IMR-90 (cell line): ENCODE data around the gene DNAH6. TPM values are rescaled to one million over a fixed set of nuclear protein-coding genes. Genes with fewer than 3 reads are reported as not detected.
A peak's percentile ranks its signal among the peaks of the same experiment; 100 is the strongest.

Experiments
- ATAC-seq: fragments of 200-7000 bp; cut with Tn5 transposase; 2 replicates; pipeline ENCODE4 v1.9.1; 2020; ENCODE audit warnings: low read depth, mild to moderate bottlenecking, moderate library complexity
- BruUV-seq: library from RNA; stranded (reverse); fragments of 400-500 nt; replicated peaks from 2 replicates; lab custom pipeline; 2021; lab: Mats Ljungman, UMichigan
- CTCF ChIA-PET: fragments of 300-600 bp; formaldehyde crosslinking; extraction: SDS; loops from one replicate; lab custom pipeline; 2021; ENCODE audit warnings: antibody characterized with exemption; lab: Yijun Ruan, JAX
- POLR2A ChIA-PET: fragments of 300-600 bp; sonication (Branson Sonifier 250); formaldehyde crosslinking; loops from one replicate; lab custom pipeline; 2022; ENCODE audit warnings: antibody characterized with exemption; ENCODE audit not compliant: unreplicated experiment; lab: Charles Lee
- DNase-seq: peaks from one replicate; pipeline ENCODE4 v3.0.0; 2013
- H2AFZ ChIP-seq: replicated peaks from 2 replicates; pipeline ENCODE3; 2013; ENCODE audit warnings: low read length, mild to moderate bottlenecking; ENCODE audit not compliant: poor library complexity
- H2AK5ac ChIP-seq: 2 replicates; pipeline ENCODE4 v1.6.1; 2013; ENCODE audit warnings: low read depth, low read length, inconsistent platforms
- H2AK9ac ChIP-seq: replicated peaks from 2 replicates; pipeline ENCODE3; 2013; ENCODE audit warnings: mild to moderate bottlenecking, low read depth, low read length, moderate library complexity; ENCODE audit not compliant: poor library complexity
- H2BK120ac ChIP-seq: 2 replicates; pipeline ENCODE4 v1.6.1; 2013; ENCODE audit warnings: low read depth, low read length, inconsistent platforms
- H2BK15ac ChIP-seq: 3 replicates; pipeline ENCODE4 v1.6.1; 2013; ENCODE audit warnings: low read depth, low read length, inconsistent platforms
- H2BK20ac ChIP-seq: 2 replicates; pipeline ENCODE4 v1.6.1; 2013; ENCODE audit warnings: low read depth, mild to moderate bottlenecking, inconsistent platforms, low read length, moderate library complexity
- H2BK5ac ChIP-seq: 2 replicates; pipeline ENCODE4 v1.6.1; 2013; ENCODE audit warnings: mild to moderate bottlenecking, low read depth, low read length, inconsistent platforms; ENCODE audit not compliant: poor library complexity, severe bottlenecking
- H3K14ac ChIP-seq: replicated peaks from 2 replicates; pipeline ENCODE4 v1.6.1; 2013; ENCODE audit warnings: low read depth, low read length, inconsistent platforms
- H3K18ac ChIP-seq: 2 replicates; pipeline ENCODE4 v1.6.1; 2013; ENCODE audit warnings: low read depth, low read length, control low read depth
- H3K23ac ChIP-seq: 2 replicates; pipeline ENCODE4 v1.6.1; 2013; ENCODE audit warnings: low read depth, low read length, inconsistent platforms
- H3K27ac ChIP-seq: 2 replicates; pipeline ENCODE4 v1.5.1; 2013; ENCODE audit warnings: mild to moderate bottlenecking, control low read depth, low read length; ENCODE audit not compliant: insufficient read depth
- H3K27me3 ChIP-seq: 2 replicates; pipeline ENCODE4 v1.6.1; 2013; ENCODE audit warnings: low read length; ENCODE audit not compliant: control insufficient read depth, insufficient read depth
- H3K36me3 ChIP-seq: 2 replicates; pipeline ENCODE4 v1.6.1; 2013; ENCODE audit warnings: low read length, mixed read lengths; ENCODE audit not compliant: control insufficient read depth, insufficient read depth
- H3K4ac ChIP-seq: 2 replicates; pipeline ENCODE4 v1.6.1; 2013; ENCODE audit warnings: low read depth, low read length, inconsistent platforms
- H3K4me1 ChIP-seq: 2 replicates; pipeline ENCODE4 v1.6.1; 2013; ENCODE audit warnings: low read length, mixed read lengths; ENCODE audit not compliant: control insufficient read depth, insufficient read depth
- H3K4me2 ChIP-seq: 2 replicates; pipeline ENCODE4 v1.6.1; 2013; ENCODE audit warnings: low read depth, mild to moderate bottlenecking, control low read depth, low read length, moderate library complexity
- H3K4me3 ChIP-seq: 2 replicates; pipeline ENCODE4 v1.5.1; 2013; ENCODE audit warnings: low read depth, mild to moderate bottlenecking, control low read depth, low read length, moderate library complexity; ENCODE audit not compliant: insufficient read depth
- H3K56ac ChIP-seq: 2 replicates; pipeline ENCODE4 v1.6.1; 2013; ENCODE audit warnings: low read length, inconsistent platforms; ENCODE audit not compliant: insufficient read depth; ENCODE audit errors: extremely low read depth
- H3K79me1 ChIP-seq, 2 experiments: 2 replicates each; pipeline ENCODE4 v1.6.1; 2013; ENCODE audit warnings: low read length in 2 of 2, inconsistent platforms in 1 of 2, low read depth in 1 of 2
- H3K9ac ChIP-seq: 2 replicates; pipeline ENCODE4 v1.6.1; 2013; ENCODE audit warnings: low read depth, low read length, control low read depth
- H3K9me1 ChIP-seq: 2 replicates; pipeline ENCODE4 v1.6.1; 2013; ENCODE audit warnings: low read length, inconsistent platforms; ENCODE audit not compliant: insufficient read depth
- H3K9me3 ChIP-seq: 2 replicates; pipeline ENCODE4 v1.6.1; 2013; ENCODE audit warnings: low read length; ENCODE audit not compliant: control insufficient read depth, insufficient read depth
- H4K20me1 ChIP-seq: 2 replicates; pipeline ENCODE4 v1.6.1; 2013; ENCODE audit warnings: low read length, inconsistent platforms; ENCODE audit not compliant: insufficient read depth
- H4K5ac ChIP-seq: 2 replicates; pipeline ENCODE4 v1.6.1; 2013; ENCODE audit warnings: mild to moderate bottlenecking, low read depth, low read length, control low read depth
- H4K8ac ChIP-seq, 2 experiments: 2 replicates each; pipeline ENCODE4 v1.6.1; 2013; ENCODE audit warnings: low read depth in 2 of 2, low read length in 2 of 2, control low read depth in 1 of 2, inconsistent platforms in 1 of 2
- H4K91ac ChIP-seq: 2 replicates; pipeline ENCODE4 v1.6.1; 2013; ENCODE audit warnings: low read depth, low read length, inconsistent platforms; ENCODE audit not compliant: insufficient read depth
- CEBPB ChIP-seq: IDR thresholded peaks from 2 replicates; pipeline ENCODE4 v1.6.1; 2012; ENCODE audit warnings: low read depth, low read length, improper control_type of control experiment
- MXI1 ChIP-seq: IDR thresholded peaks from 2 replicates; pipeline ENCODE4 v1.6.1; 2012; ENCODE audit warnings: low read depth, mild to moderate bottlenecking, low read length, moderate library complexity, borderline replicate concordance
- NFE2L2 ChIP-seq: fragments of 150-350 bp; IDR thresholded peaks from 2 replicates; pipeline ENCODE4 v1.6.1; 2016; ENCODE audit warnings: low read depth, mild to moderate bottlenecking, low read length
- POLR2A ChIP-seq: IDR thresholded peaks from 2 replicates; pipeline ENCODE4 v1.6.1; 2012; ENCODE audit warnings: mild to moderate bottlenecking, low read depth, low read length
- RAD21 ChIP-seq: IDR thresholded peaks from 2 replicates; pipeline ENCODE4 v1.6.1; 2012; ENCODE audit warnings: low read length, improper control_type of control experiment
- RCOR1 ChIP-seq: IDR thresholded peaks from 2 replicates; pipeline ENCODE4 v1.6.1; 2012; ENCODE audit warnings: mild to moderate bottlenecking, low read length, improper control_type of control experiment; ENCODE audit not compliant: insufficient replicate concordance
- RFX5 ChIP-seq: IDR thresholded peaks from 2 replicates; pipeline ENCODE4 v1.8.0; 2012; ENCODE audit warnings: low read depth, mild to moderate bottlenecking, low read length, moderate library complexity
- WGBS, 2 experiments: methylation state at CpG; one replicate each; pipeline versions ENCODE4 v1.1.5 to v1.1.7; 2013; ENCODE audit warnings: missing lambda C conversion rate in 2 of 2; ENCODE audit not compliant: insufficient read length in 1 of 2; ENCODE audit errors: extremely low coverage in 2 of 2; 5-methylcytosine and 5-hydroxymethylcytosine counted together
- dilution Hi-C: fragments of 300-500 bp; cut with HindIII; formaldehyde crosslinking; loops from one replicate; pipeline ENCODE4 v1.14.3; 2018; ENCODE audit warnings: low sequenced_read_pairs; ENCODE audit not compliant: unreplicated experiment
- in situ Hi-C: fragments of 300-500 bp; cut with MboI; formaldehyde crosslinking; loops from 3 replicates; pipeline ENCODE4 v1.14.3; 2019; ENCODE audit warnings: low sequenced_read_pairs, inconsistent platforms, mixed read lengths
- intact Hi-C: fragments of 100-400 bp; cut with micrococcal nuclease; formaldehyde crosslinking; loops from 2 replicates; pipeline ENCODE4 v1.10.0; 2022
- polyA plus RNA-seq, 3 experiments: library from polyadenylated mRNA; depleted of rRNA; stranded (reverse); fragments of >200 nt; gene quantifications; 2 replicates each; pipeline ENCODE4 v1.2.3, GENCODE V29; 2012; ENCODE audit warnings: low replicate concordance in 1 of 3
- total RNA-seq: library from RNA; depleted of rRNA; stranded (reverse); fragments of >200 nt; gene quantifications from 2 replicates; pipeline ENCODE4 v1.2.3, GENCODE V29; 2012
- TF ChIP-seq, protein P1 (sequence below): fragments of 150-350 bp; IDR thresholded peaks from 2 replicates; pipeline ENCODE4 v1.6.1; 2016; ENCODE audit warnings: low read depth, mild to moderate bottlenecking, low read length, moderate library complexity, borderline replicate concordance
- TF ChIP-seq, protein P2 (sequence below): fragments of 150-350 bp; IDR thresholded peaks from 2 replicates; pipeline ENCODE4 v1.6.1; 2017; ENCODE audit warnings: mild to moderate bottlenecking, antibody characterized with exemption, low read length, low read depth

Gene DNAH6
- total and polyA plus RNA-seq, 2 of the 4 experiments (the other 2 are of a cell fraction) = under 0.01 to 0.07 TPM

DNA sequence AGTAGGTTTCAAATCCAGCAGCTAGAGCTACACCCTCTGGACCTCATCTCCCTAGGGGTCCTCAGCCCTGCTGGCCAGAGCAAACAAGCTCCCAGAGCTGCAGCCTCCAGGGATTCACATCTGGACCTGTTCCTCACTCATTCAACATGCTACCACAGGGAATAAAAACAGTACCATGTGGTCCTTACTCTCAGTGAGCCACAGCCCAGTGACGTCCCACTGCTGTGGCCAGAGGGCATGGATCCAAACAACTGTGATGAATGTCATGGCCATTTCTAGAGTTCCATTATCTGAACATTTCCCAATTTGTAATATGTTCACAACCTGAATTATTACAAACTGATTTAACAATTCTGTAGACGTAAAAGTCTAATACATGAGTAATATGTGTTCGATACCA is 186.6 kb downstream of the DNAH6 start:
- Histone ChIP-seq H3K9me1 (no peaks in the 10 kb centered on the region; the same call in none of the 2 replicates), H3K14ac (peak overlapping the region; percentile 58; the same call in 1 of the 2 replicates), H4K5ac (peak overlapping the region; percentile 78), H3K27me3 (no peaks in the 10 kb centered on the region), H3K36me3 (no peaks in the 10 kb centered on the region), H3K4me2 (no peak overlapping the region), H3K4me3 (no peak overlapping the region), H3K27ac (peak overlapping the region; percentile 65; the same call in 1 of the 2 replicates), H3K23ac (no peak overlapping the region), H3K9ac (no peak overlapping the region), H3K18ac (peak overlapping the region; percentile 95), H4K8ac (peak overlapping the region; percentile 16 to 61; a peak in 3 of 4 replicates), H2AFZ (peak overlapping the region; percentile 12), H2BK20ac (peak overlapping the region; percentile 95), H3K79me1 (no peaks in the 10 kb centered on the region), H2BK15ac (peak overlapping the region; percentile 94; the same call in 2 of the 3 replicates), H2BK120ac (peak overlapping the region; percentile 88), H4K20me1 (no peaks in the 10 kb centered on the region), H4K91ac (peak overlapping the region; percentile 50), H3K9me3 (no peaks in the 10 kb centered on the region), H3K4ac (peak overlapping the region; percentile 80), H3K56ac (no peak overlapping the region), H2AK5ac (peak overlapping the region; percentile 87), H2AK9ac (peak overlapping the region; percentile 6), H2BK5ac (peak overlapping the region; percentile 89), H3K4me1 (peaks cover 11% of the 10 kb centered on the region)
- BruUV-seq = no TSS peak
- dilution Hi-C loops = no loop called here
- in situ Hi-C loops = no loop called here
- ChIA-PET CTCF (no interaction called here), POLR2A (no interaction called here)
- no peak for ATAC-seq
- WGBS, 2 experiments = no CpG with 5 or more reads among the region's 3 CpGs
- TF ChIP-seq RAD21 = no peak
- TF ChIP-seq, protein P1, sequence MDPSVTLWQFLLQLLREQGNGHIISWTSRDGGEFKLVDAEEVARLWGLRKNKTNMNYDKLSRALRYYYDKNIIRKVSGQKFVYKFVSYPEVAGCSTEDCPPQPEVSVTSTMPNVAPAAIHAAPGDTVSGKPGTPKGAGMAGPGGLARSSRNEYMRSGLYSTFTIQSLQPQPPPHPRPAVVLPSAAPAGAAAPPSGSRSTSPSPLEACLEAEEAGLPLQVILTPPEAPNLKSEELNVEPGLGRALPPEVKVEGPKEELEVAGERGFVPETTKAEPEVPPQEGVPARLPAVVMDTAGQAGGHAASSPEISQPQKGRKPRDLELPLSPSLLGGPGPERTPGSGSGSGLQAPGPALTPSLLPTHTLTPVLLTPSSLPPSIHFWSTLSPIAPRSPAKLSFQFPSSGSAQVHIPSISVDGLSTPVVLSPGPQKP = no peak
- no peak for TF ChIP-seq RFX5
- no peak for TF ChIP-seq NFE2L2
- no peak for TF ChIP-seq RCOR1
- TF ChIP-seq, protein P2, sequence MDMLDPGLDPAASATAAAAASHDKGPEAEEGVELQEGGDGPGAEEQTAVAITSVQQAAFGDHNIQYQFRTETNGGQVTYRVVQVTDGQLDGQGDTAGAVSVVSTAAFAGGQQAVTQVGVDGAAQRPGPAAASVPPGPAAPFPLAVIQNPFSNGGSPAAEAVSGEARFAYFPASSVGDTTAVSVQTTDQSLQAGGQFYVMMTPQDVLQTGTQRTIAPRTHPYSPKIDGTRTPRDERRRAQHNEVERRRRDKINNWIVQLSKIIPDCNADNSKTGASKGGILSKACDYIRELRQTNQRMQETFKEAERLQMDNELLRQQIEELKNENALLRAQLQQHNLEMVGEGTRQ = no peak
- no peak for TF ChIP-seq POLR2A
- no peak for TF ChIP-seq CEBPB
- TF ChIP-seq MXI1 = no peak
- no peak for DNase-seq
- intact Hi-C loops = no loop called here
